GM20431 (cell line): Measurements from ENCODE around the gene USP34.
"Not testable (repeated sequence)": the region's sequence is repeated elsewhere in the genome, so short reads cannot be mapped to it uniquely, and the experiment has no call there.

Experiments used
- in situ Hi-C: fragments of 300-500 bp; cut with MseI, MboI; formaldehyde crosslinking; loops from one replicate; pipeline ENCODE4 v1.15.0; 2020; ENCODE audit warnings: low sequenced_read_pairs; ENCODE audit not compliant: unreplicated experiment

USP34 gene

GRCh38 chr2:61205132-61205531, 265.8 kb downstream of the USP34 start:
- in situ Hi-C loops = no loop called here

DNA sequence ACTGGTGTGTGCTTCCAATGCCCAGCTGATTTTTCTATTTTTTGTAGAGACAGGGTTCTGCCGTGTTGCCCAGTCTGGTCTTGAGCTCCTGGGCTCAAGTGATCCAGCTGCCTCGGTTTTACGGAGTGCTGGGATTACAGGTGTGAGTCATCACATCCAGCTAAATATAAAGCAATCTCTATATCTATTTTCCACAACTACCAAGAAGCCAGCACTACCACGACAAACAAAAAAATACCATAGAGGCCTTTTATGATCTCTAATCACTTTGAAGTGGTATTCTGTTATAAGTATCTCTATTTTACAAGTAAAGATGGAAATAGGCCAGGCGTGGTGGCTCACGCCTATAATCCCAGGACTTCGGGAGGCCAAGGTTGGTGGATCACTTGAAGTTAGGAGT, 274.2 kb downstream of the USP34 start:
- in situ Hi-C loops = no loop called here

DNA sequence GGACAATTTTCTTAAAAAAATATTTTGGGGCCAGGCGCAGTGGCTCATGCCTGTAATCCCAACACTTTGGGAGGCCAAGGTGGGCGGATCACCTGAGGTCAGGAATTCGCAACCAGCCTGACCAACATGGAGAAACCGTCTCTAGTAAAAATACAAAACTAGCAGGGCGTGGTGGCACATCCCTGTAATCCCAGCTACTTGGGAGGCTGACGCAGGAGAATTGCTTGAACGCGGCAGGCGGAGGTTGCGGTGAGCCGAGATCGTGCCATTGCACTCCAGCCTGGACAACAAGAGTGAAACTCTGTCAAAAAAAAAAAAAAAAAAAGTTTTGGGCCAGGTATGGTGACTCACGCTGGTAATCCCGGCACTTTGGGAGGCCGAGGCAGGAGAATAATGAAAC, 276.2 kb downstream of the USP34 start:
- in situ Hi-C loops = not testable (repeated sequence)

GRCh38 chr2:61193670-61194561, 277.0 kb downstream of the USP34 start:
- in situ Hi-C loops = no loop called here

DNA sequence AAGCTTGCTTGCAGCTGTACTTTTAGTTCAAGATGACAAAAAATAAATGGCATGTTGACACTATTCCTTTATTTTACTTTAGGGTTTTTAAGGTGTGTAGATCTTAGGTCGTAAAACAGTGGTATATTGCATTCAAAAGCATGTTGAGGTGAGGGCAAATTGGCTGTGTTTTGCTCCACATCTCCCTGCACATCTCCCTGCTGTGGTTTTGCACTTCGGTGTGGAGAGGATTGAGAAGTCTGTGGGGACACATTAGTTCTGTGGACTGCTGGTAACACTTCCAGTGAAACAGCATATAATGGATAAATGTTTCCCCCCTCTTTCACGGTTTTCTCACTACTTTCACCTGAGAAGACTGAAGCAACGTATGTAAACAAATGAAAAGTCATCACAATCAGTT, 283.8 kb downstream of the USP34 start:
- in situ Hi-C loops = no loop called here

DNA sequence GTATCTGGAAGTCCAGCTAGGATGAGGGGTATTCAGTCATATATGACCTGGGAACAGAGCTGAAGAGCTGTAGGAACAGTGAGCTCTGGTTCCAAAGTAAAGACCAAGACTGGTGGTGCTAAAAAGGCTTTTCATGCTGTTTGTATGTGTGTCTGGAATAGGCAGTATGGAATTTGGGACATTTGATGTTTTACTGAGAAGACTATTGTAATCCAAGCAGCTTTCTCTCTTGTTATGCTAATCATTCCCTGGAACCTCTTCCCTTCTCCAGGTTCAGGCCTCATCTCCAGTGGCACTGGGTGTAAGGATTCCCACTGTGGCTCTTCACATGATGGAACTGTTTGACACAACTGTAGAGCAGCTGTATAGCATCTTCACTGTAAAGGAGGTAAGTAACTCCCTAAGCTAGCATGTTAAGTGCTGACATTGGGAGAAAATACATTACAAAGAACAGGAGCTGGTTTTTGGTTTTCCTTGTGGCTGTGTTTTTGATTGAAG, 285.6 kb downstream of the USP34 start:
- in situ Hi-C loops = no loop called here

- in situ Hi-C loops = no loop called here
Measured at GRCh38 chr2:61184263-61184662, 286.6 kb downstream of the USP34 start.

GRCh38 chr2:61183795-61184194, 287.1 kb downstream of the USP34 start:
- in situ Hi-C loops = no loop called here

DNA sequence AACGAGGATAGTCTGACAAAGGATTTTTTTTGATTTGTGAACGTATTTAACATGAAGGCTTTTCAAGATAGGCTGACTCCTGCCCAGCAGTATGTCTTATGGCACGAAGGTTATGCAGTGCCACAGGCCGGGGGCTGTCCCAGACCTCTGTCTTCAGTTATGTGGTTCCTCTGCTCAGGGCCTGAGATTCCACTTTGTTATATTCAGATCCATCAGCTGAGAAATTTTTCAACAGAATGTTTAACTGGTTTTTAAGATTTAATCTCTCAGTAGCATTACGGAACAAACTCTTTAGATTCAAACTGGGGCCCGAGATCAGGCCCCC, 288.9 kb downstream of the USP34 start:
- in situ Hi-C loops = no loop called here

GRCh38 chr2:61181382-61182058, 289.4 kb downstream of the USP34 start:
- in situ Hi-C loops = no loop called here

DNA sequence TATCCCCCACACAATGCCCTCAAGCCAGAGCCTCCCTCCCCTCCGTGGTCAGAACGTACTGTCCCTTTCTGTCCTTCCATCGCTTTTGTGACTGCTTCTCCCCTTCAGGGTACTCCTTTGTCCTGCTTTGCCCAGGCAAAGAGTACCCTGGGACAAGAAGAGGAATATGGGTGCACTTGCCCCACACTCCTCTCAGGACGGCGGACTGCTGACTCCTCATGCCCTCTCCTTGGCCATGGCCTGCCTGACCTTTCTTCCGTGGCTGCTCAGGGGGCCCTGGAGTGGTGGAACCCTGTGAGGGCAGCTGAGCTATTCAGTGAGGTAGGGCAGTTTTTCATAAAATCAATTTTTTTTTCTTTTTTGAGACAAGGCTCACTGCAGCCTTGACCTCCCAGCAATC, 290.2 kb downstream of the USP34 start:
- in situ Hi-C loops = no loop called here

GRCh38 chr2:61179701-61180639, 290.9 kb downstream of the USP34 start:
- in situ Hi-C loops = no loop called here

- in situ Hi-C loops = no loop called here
Measured at GRCh38 chr2:61178603-61179545, 292.0 kb downstream of the USP34 start.

- in situ Hi-C loops = no loop called here
Measured at GRCh38 chr2:61177727-61178549, 292.9 kb downstream of the USP34 start.

- in situ Hi-C loops = no loop called here
Measured at GRCh38 chr2:61176755-61177726, 293.8 kb downstream of the USP34 start.

GRCh38 chr2:61175036-61175435, 295.9 kb downstream of the USP34 start:
- in situ Hi-C loops = no loop called here

- in situ Hi-C loops = no loop called here
Measured at GRCh38 chr2:61173116-61173515, 297.8 kb downstream of the USP34 start.
